Fibroblast of mammary gland (primary cell): ENCODE results near the gene FARS2.

ENCODE experiments used
- DNase-seq: peaks from one replicate; pipeline ENCODE4 v3.0.0-alpha.2; 2010; ENCODE audit warnings: low read depth
- H3K4me3 ChIP-seq: 2 replicates; pipeline ENCODE4 v1.5.1; 2011; ENCODE audit warnings: low read depth, mild to moderate bottlenecking, low read length, moderate library complexity; ENCODE audit not compliant: control insufficient read depth
- CTCF ChIP-seq: conservative IDR thresholded peaks from 2 replicates; pipeline ENCODE4 v1.5.1; 2011; ENCODE audit warnings: low read depth, low read length, inconsistent platforms; ENCODE audit not compliant: control insufficient read depth, insufficient read depth

The FARS2 gene

DNA sequence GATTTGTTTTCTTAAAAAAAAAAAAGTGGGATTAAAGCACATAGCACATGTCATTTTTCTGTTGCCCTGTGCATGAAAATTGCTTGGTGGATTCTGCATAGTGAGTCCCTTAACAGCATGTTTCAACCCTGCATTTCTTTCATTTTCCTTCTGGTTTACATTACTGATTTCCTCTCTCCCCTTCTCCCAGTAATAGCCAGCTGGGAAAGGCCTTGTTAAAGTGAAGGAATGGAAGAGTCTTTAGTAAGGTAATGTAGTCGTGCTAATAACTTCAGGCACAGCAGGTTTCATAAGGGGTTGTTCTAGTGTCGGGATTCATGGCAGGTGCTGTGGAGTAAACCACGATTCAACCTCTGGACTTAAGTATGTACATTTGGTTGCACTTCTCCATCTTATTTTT, 202.4 kb downstream of the FARS2 start:
- TF ChIP-seq CTCF: no peak
- no peak overlapping the region for H3K4me3 ChIP-seq
- no peak for DNase-seq

- DNase-seq: no peak
- no peak for TF ChIP-seq CTCF
- H3K4me3 ChIP-seq: no peak overlapping the region
Observed at GRCh38 chr6:5464099-5464885, 203.0 kb downstream of the FARS2 start.

DNA sequence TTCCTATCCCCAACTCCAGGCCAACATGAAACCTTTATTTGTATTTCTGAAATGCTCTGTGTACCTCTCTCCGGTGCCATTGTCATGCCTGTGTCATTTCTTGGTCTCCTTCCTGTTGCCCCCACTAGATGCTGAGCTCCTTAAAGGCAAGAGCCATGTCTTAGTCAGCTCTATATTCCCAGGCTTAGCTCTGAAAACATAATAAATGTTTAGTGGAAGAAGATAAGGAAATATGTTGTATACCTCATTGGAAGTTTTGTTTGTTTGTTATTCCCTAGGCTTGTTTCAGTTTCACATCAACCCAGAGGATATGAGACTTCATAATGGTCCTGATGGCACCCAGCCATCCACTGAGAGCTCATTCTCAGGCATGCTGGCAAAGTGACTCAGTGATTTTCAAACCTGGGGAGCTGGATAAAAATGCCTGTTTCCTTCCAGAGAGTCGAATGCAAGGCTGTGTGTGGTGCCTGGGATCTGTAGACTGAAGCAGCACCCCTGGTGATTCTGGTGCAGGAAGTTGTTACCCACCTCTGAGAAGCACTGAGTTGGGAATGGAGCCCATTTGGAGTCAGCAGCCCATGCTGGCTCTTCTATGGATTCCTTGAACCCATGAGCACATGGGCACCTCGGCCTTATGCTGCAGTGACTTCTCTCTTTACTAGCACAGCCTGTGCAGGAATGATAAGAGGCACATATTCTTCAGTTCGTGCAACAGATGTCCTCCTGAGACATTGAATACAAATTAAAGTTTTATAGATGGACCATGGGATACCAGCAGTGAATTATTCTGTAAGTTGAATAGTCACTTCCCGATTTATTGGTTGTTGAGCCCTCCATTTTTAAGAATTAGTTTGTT, 205.2 kb downstream of the FARS2 start:
- peak; percentile 76 for DNase-seq
- H3K4me3 ChIP-seq: no peak overlapping the region
- TF ChIP-seq CTCF: no peak

GRCh38 chr6:5468586-5468985, 207.3 kb downstream of the FARS2 start:
- DNase-seq: no peak
- TF ChIP-seq CTCF: no peak
- no peak overlapping the region for H3K4me3 ChIP-seq

DNA sequence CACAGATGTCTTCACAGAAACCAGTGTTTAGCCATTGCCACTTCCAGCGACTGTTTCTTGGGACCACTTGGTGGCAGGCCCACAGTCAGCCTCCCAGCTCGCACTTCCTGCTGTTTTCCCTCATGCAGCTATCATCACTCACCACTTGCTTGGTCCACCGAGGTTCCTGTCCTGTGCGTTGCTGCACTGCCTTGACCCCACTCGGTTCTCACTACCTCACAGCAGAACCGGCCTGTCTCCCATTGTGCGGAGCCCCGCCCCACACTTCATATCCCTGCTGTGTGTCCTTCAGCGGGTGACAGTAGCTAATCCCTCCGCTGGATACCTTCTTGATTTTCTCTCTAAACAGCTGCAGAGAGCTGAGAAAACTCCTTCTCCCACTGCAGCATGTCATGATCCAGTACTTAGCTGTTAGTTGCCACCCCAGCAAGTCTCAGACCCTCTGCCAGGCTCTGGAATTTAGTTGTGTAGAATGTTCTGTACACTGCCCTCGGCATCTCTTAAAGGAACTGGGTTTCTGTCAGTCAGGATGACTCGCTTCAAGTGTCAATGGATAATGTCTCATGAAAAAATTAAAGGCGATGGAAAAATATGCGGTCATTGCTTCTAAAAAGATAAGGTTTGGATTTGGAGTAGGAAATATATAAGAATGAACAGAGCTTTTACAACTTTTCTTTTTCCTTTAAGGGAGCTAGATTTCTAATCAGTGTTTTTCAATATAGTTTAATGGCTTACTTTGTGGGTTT, 208.0 kb downstream of the FARS2 start:
- no peak for DNase-seq
- H3K4me3 ChIP-seq: no peak overlapping the region
- TF ChIP-seq CTCF: no peak

DNA sequence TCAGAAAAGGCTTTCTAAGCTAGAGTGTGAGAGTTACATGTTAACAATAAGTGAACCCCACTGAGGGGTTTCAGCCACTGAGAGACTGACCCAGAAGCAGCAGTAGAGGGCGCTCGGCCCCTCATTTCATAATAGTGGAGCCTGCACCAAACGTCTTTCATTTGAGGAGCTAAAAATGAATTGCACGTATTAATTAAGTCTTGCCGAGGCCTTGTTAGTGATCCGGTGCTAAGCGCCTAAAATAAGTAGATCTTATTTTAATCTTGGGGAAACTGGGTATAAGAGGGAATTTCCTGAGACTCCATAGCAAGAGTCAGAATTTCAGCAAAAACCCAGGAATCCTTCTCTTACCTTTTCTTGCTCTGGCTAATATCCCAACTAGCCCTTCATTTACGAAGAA, 209.7 kb downstream of the FARS2 start:
- TF ChIP-seq CTCF: peak; percentile 90
- no peak overlapping the region for H3K4me3 ChIP-seq
- peak; percentile 64 for DNase-seq
